H1 (cell line): ENCODE results near the gene PABPN1. TPM values are rescaled to one million over a fixed set of nuclear protein-coding genes. Genes with fewer than 3 reads are reported as not detected.

Experiments used
- CTCF ChIA-PET: fragments of 300-600 bp; sonication (Branson Sonifier 250); formaldehyde crosslinking; loops from one replicate; lab custom pipeline; 2021; ENCODE audit not compliant: partially characterized antibody; lab: Charles Lee
- POLR2A ChIA-PET: fragments of 300-600 bp; sonication (Branson Sonifier 250); formaldehyde crosslinking; loops from one replicate; lab custom pipeline; 2021; ENCODE audit warnings: inconsistent platforms; ENCODE audit not compliant: partially characterized antibody; lab: Charles Lee
- DNase-seq, 2 experiments: peaks; one replicate each; pipeline versions ENCODE4 v3.0.0 to v3.0.0-alpha.2; 2010 to 2022; ENCODE audit warnings: low spot score in 2 of 2, low read depth in 1 of 2, mixed read lengths in 1 of 2
- FAIRE-seq: peaks from 2 replicates; lab custom pipeline; 2011; peaks lifted over from hg19 to GRCh38; lab: Jason Lieb, UNC
- H2AFZ ChIP-seq: 2 replicates; pipeline ENCODE4 v1.8.1; 2012; ENCODE audit warnings: low read length, inconsistent platforms
- H2AK5ac ChIP-seq: 2 replicates; pipeline ENCODE4 v1.6.1; 2013; ENCODE audit warnings: low read depth, low read length
- H2BK120ac ChIP-seq: replicated peaks from 2 replicates; pipeline ENCODE3; 2013; ENCODE audit warnings: low read depth, low read length, inconsistent platforms
- H2BK12ac ChIP-seq: 2 replicates; pipeline ENCODE4 v1.6.1; 2013; ENCODE audit warnings: low read depth, low read length
- H2BK15ac ChIP-seq: 2 replicates; pipeline ENCODE4 v1.6.1; 2013; ENCODE audit warnings: low read length
- H2BK20ac ChIP-seq: 2 replicates; pipeline ENCODE4 v1.6.1; 2013; ENCODE audit warnings: low read length
- H2BK5ac ChIP-seq: 2 replicates; pipeline ENCODE4 v1.6.1; 2013; ENCODE audit warnings: low read depth, low read length
- H3K14ac ChIP-seq: 2 replicates; pipeline ENCODE4 v1.6.1; 2013; ENCODE audit warnings: inconsistent platforms; ENCODE audit not compliant: insufficient read length
- H3K18ac ChIP-seq: 2 replicates; pipeline ENCODE4 v1.6.1; 2013; ENCODE audit warnings: low read length; ENCODE audit errors: extremely low read depth
- H3K23ac ChIP-seq: 2 replicates; pipeline ENCODE4 v1.6.1; 2013; ENCODE audit warnings: inconsistent platforms; ENCODE audit not compliant: insufficient read length
- H3K23me2 ChIP-seq: 2 replicates; pipeline ENCODE4 v1.6.1; 2013; ENCODE audit warnings: low read depth, low read length
- H3K27ac ChIP-seq: 2 replicates; pipeline ENCODE4 v1.6.1; 2011; ENCODE audit warnings: low read depth, low read length, inconsistent platforms
- H3K27me3 ChIP-seq, 4 experiments: replicated peaks in 1 of 4; 1 replicate in 1 of 4; 2 replicates in 3 of 4; pipeline versions ENCODE4 v1.6.1 to v1.8.1; 2011 to 2013; ENCODE audit warnings: low read length in 3 of 4, mild to moderate bottlenecking in 3 of 4, inconsistent platforms in 2 of 4, mixed read lengths in 2 of 4, moderate library complexity in 1 of 4; ENCODE audit not compliant: control insufficient read depth in 3 of 4, insufficient read depth in 3 of 4; ENCODE audit errors: extremely low read depth in 1 of 4
- H3K36me3 ChIP-seq, 4 experiments: 2 replicates each; pipeline versions ENCODE4 v1.6.1 to v1.8.1; 2011 to 2013; ENCODE audit warnings: mild to moderate bottlenecking in 4 of 4, low read length in 3 of 4, moderate library complexity in 2 of 4, control low read depth in 1 of 4, inconsistent platforms in 1 of 4; ENCODE audit not compliant: insufficient read depth in 4 of 4, control insufficient read depth in 2 of 4
- H3K4ac ChIP-seq: replicated peaks from 2 replicates; pipeline ENCODE3; 2013; ENCODE audit warnings: low read length, low read depth, mixed read lengths, inconsistent platforms; ENCODE audit not compliant: insufficient read length
- H3K4me1 ChIP-seq, 4 experiments: replicated peaks in 1 of 4; 1 replicate in 1 of 4; 2 replicates in 3 of 4; pipeline versions ENCODE4 v1.6.1 to v1.8.1; 2011 to 2013; ENCODE audit warnings: low read length in 3 of 4, inconsistent platforms in 2 of 4, mixed read lengths in 1 of 4; ENCODE audit not compliant: insufficient read depth in 4 of 4, control insufficient read depth in 3 of 4
- H3K4me2 ChIP-seq, 2 experiments: 2 replicates each; pipeline versions ENCODE4 v1.6.1 to v1.8.1; 2011 to 2013; ENCODE audit warnings: low read depth in 2 of 2, low read length in 2 of 2, control low read depth in 1 of 2, inconsistent platforms in 1 of 2, mild to moderate bottlenecking in 1 of 2; ENCODE audit not compliant: insufficient read depth in 1 of 2
- H3K4me3 ChIP-seq, 4 experiments: fragments of 200-600, 300-600 bp in 1 of 4; sonication (generic), shearing (Covaris generic), sonication (Bioruptor Twin) in 1 of 4; 2 replicates each; pipeline versions ENCODE4 v1.5.1 to v1.8.1; 2011 to 2016; ENCODE audit warnings: low read length in 4 of 4, low read depth in 3 of 4, control low read depth in 2 of 4, inconsistent platforms in 2 of 4, mild to moderate bottlenecking in 2 of 4, mixed read lengths in 1 of 4, moderate library complexity in 1 of 4; ENCODE audit not compliant: insufficient read depth in 2 of 4; ENCODE audit errors: extremely low read depth in 1 of 4
- H3K56ac ChIP-seq: replicated peaks from 2 replicates; pipeline ENCODE3; 2013; ENCODE audit warnings: low read depth, mild to moderate bottlenecking, mixed read lengths, low read length, inconsistent platforms; ENCODE audit not compliant: insufficient read length
- H3K79me1 ChIP-seq: 2 replicates; pipeline ENCODE4 v1.6.1; 2013; ENCODE audit warnings: low read depth, low read length, control low read depth
- H3K79me2 ChIP-seq, 2 experiments: 2 replicates each; pipeline versions ENCODE4 v1.6.1 to v1.8.1; 2012 to 2013; ENCODE audit warnings: low read length in 2 of 2, mild to moderate bottlenecking in 2 of 2, inconsistent platforms in 1 of 2; ENCODE audit not compliant: insufficient read depth in 2 of 2, control insufficient read depth in 1 of 2
- H3K9ac ChIP-seq, 4 experiments: replicated peaks in 1 of 4; 1 replicate in 1 of 4; 2 replicates in 3 of 4; pipeline versions ENCODE4 v1.6.1 to v1.8.1; 2011 to 2013; ENCODE audit warnings: low read depth in 3 of 4, low read length in 3 of 4, control low read depth in 2 of 4, mild to moderate bottlenecking in 2 of 4, moderate library complexity in 2 of 4, inconsistent platforms in 1 of 4; ENCODE audit errors: extremely low read depth in 1 of 4
- H3K9me3 ChIP-seq, 2 experiments: 2 replicates each; pipeline versions ENCODE4 v1.6.1 to v1.8.1; 2012 to 2013; ENCODE audit warnings: mild to moderate bottlenecking in 2 of 2, moderate library complexity in 2 of 2, control low read depth in 1 of 2, inconsistent platforms in 1 of 2, low read depth in 1 of 2, low read length in 1 of 2, mixed read lengths in 1 of 2; ENCODE audit not compliant: insufficient read depth in 2 of 2
- H4K20me1 ChIP-seq, 2 experiments: replicated peaks in 1 of 2; 2 replicates each; pipeline versions ENCODE3 to v1.8.1; 2011 to 2013; ENCODE audit warnings: inconsistent platforms in 2 of 2, low read length in 2 of 2, mild to moderate bottlenecking in 1 of 2; ENCODE audit not compliant: insufficient read depth in 2 of 2, control insufficient read depth in 1 of 2
- H4K5ac ChIP-seq: 2 replicates; pipeline ENCODE4 v1.6.1; 2013; ENCODE audit warnings: low read length, low read depth, mixed read lengths, inconsistent platforms; ENCODE audit not compliant: insufficient read length
- H4K8ac ChIP-seq: 2 replicates; pipeline ENCODE4 v1.8.0; 2013; ENCODE audit warnings: mild to moderate bottlenecking, moderate library complexity, low read length, inconsistent platforms; ENCODE audit not compliant: insufficient read depth; ENCODE audit errors: extremely low read depth
- H4K91ac ChIP-seq: replicated peaks from 2 replicates; pipeline ENCODE3; 2013; ENCODE audit warnings: low read length, mixed read lengths, inconsistent platforms; ENCODE audit not compliant: insufficient read length
- CBX5 ChIP-seq: fragments of 300-800, 300-1000 bp; sonication (generic); IDR thresholded peaks from 2 replicates; pipeline ENCODE4 v1.7.1; 2016; ENCODE audit warnings: antibody characterized with exemption, low read length, low read depth
- CBX8 ChIP-seq: fragments of 300-800, 300-1000 bp; sonication (generic); IDR thresholded peaks from 2 replicates; pipeline ENCODE4 v1.7.1; 2016; ENCODE audit warnings: low read depth, low read length, borderline replicate concordance
- CHD1 ChIP-seq: IDR thresholded peaks from 2 replicates; pipeline ENCODE4 v1.6.1; 2012; ENCODE audit warnings: low read depth, low read length, improper control_type of control experiment
- CHD2 ChIP-seq: IDR thresholded peaks from 2 replicates; pipeline ENCODE4 v1.6.1; 2012; ENCODE audit warnings: low read length, improper control_type of control experiment
- FOSL1 ChIP-seq: IDR thresholded peaks from 2 replicates; pipeline ENCODE4 v1.6.1; 2011; ENCODE audit warnings: mild to moderate bottlenecking, low read depth, low read length, moderate library complexity; ENCODE audit not compliant: insufficient read depth
- MAFK ChIP-seq: IDR thresholded peaks from 2 replicates; pipeline ENCODE4 v1.6.1; 2012; ENCODE audit warnings: low read depth, mild to moderate bottlenecking, improper control_type of control experiment, low read length
- POLR2A ChIP-seq, 2 experiments: IDR thresholded peaks; 1 replicate in 1 of 2; 2 replicates in 1 of 2; pipeline ENCODE4 v1.6.1; 2011; ENCODE audit warnings: low read depth in 2 of 2, low read length in 2 of 2, mild to moderate bottlenecking in 2 of 2; ENCODE audit errors: control extremely low read depth in 1 of 2
- SIN3A ChIP-seq, 2 experiments: IDR thresholded peaks in 1 of 2; conservative IDR thresholded peaks in 1 of 2; 2 replicates each; pipeline ENCODE4 v1.6.1; 2011 to 2012; ENCODE audit warnings: low read length in 2 of 2, improper control_type of control experiment in 1 of 2, low read depth in 1 of 2, mild to moderate bottlenecking in 1 of 2
- TAF1 ChIP-seq: IDR thresholded peaks from 2 replicates; pipeline ENCODE4 v1.6.1; 2011; ENCODE audit warnings: mild to moderate bottlenecking, low read depth, low read length
- ZNF274 ChIP-seq: IDR thresholded peaks from 2 replicates; pipeline ENCODE4 v1.7.0; 2012; ENCODE audit warnings: low read length, borderline replicate concordance; ENCODE audit errors: extremely low read depth
- WGBS, 2 experiments: shearing (Covaris generic) in 1 of 2; methylation state at CpG; one replicate each; pipeline versions ENCODE4 v1.1.6 to v1.1.7; 2013 to 2015; ENCODE audit warnings: low lambda C conversion rate in 2 of 2, mixed read lengths in 2 of 2, inconsistent platforms in 1 of 2, low coverage in 1 of 2, missing lambda C conversion rate in 1 of 2; ENCODE audit not compliant: insufficient replicate concordance in 2 of 2, insufficient coverage in 1 of 2, insufficient read length in 1 of 2; ENCODE audit errors: extremely low coverage in 1 of 2, missing lambda C conversion rate in 1 of 2; 5-methylcytosine and 5-hydroxymethylcytosine counted together
- polyA plus RNA-seq, 7 experiments: library from polyadenylated mRNA; depleted of rRNA in 3 of 7; stranded (reverse) in 5 of 7; unstranded in 2 of 7; fragments of >200 nt in 5 of 7; fragments of 200-250 nt in 2 of 7; gene quantifications; 1 replicate in 5 of 7; 2 replicates in 1 of 7; 4 replicates in 1 of 7; pipeline versions ENCODE4 v1.2.1 to v1.2.3, GENCODE V29; 2011 to 2013; ENCODE audit warnings: missing spikeins in 2 of 7, mixed read lengths in 2 of 7
- total RNA-seq: library from RNA; stranded (reverse); fragmentation: NEBNext Ultra II Directional; extraction: Animal tissue kit (Norgen Biotek cat#: 25700); gene quantifications from 2 replicates; pipeline ENCODE4 v1.2.1, GENCODE V29; 2021
- TF ChIP-seq, protein P1 (sequence below): IDR thresholded peaks from 2 replicates; pipeline ENCODE4 v1.6.1; 2012; ENCODE audit warnings: inconsistent platforms
- TF ChIP-seq, protein P2 (sequence below): IDR thresholded peaks from 2 replicates; pipeline ENCODE4 v1.6.1; 2012; ENCODE audit warnings: low read length, inconsistent platforms

PABPN1 gene
- total and polyA plus RNA-seq, 2 of the 8 experiments (the other 6 are each of a cell fraction or from before 2014, with no cell fraction given), result 300 to 331 TPM

DNA sequence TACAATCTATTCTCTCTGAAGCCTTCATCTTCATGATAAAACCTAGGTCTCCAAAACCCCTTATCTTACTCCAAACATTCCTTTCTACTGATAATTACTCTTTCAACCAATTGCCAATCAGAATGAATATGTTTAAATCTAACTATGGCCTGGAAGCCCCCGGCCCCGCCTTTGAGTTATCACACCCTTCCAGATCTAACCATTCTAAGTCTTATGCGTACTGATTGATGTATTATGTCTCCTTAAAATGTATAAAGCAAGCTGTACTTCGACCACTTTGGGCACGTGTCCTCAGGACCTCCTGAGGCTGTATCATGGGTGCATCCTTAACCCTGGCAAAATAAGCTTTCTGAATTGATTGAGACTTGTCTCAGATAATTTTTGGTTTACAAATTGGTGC, 14.4 kb downstream of the PABPN1 start:
- CTCF ChIA-PET, result interaction anchor here (0.7 to 5.2 kb wide), 6 partner anchors 8 to 121 kb away, joined by 3 to 15 read pairs (median 4); no protein-coding TSS in a partner anchor
- H4K5ac ChIP-seq, result no peak overlapping the region
- no peak overlapping the region for H2BK12ac ChIP-seq
- H3K14ac ChIP-seq, result no peak overlapping the region
- H3K18ac ChIP-seq, result no peak overlapping the region
- no peak overlapping the region for H2BK120ac ChIP-seq
- POLR2A ChIA-PET, result interaction anchor here (1.4 to 4.5 kb wide), 4 partner anchors 9 to 31 kb away, joined by 3 to 25 read pairs (median 4); partner anchors contain the start of gene PABPN1
- H3K4me2 ChIP-seq, result no peak overlapping the region
- H2BK15ac ChIP-seq, result no peak overlapping the region
- no peak overlapping the region for H3K9ac ChIP-seq
- no peaks in the 10 kb centered on the region for H3K79me2 ChIP-seq
- H3K23ac ChIP-seq, result no peak overlapping the region
- H3K4me1 ChIP-seq, result no peaks in the 10 kb centered on the region
- FAIRE-seq (no peak), DNase-seq (no peak)
- 86% methylated on average over 5 of the region's 5 CpGs; no CpG with 5 or more reads in 1 of the 2 experiments for WGBS, 2 experiments
- H3K4ac ChIP-seq, result no peak overlapping the region
- no peaks in the 10 kb centered on the region for H3K79me1 ChIP-seq
- no peaks in the 10 kb centered on the region for H3K27me3 ChIP-seq
- H3K27ac ChIP-seq, result no peak overlapping the region
- H3K56ac ChIP-seq, result no peak overlapping the region
- no peaks in the 10 kb centered on the region for H4K20me1 ChIP-seq
- no peaks in the 10 kb centered on the region for H3K36me3 ChIP-seq
- H3K23me2 ChIP-seq, result no peaks in the 10 kb centered on the region
- H3K4me3 ChIP-seq, result no peak overlapping the region
- H4K91ac ChIP-seq, result no peak overlapping the region
- H2AFZ ChIP-seq, result no peak overlapping the region
- H2BK5ac ChIP-seq, result no peak overlapping the region
- H2AK5ac ChIP-seq, result no peak overlapping the region
- H3K9me3 ChIP-seq, result peaks cover 3 to 23% of the 10 kb centered on the region in 2 experiments
- no peak overlapping the region for H4K8ac ChIP-seq
- H2BK20ac ChIP-seq, result no peak overlapping the region
- TF ChIP-seq FOSL1, result no peak
- no peak for TF ChIP-seq CBX8
- TF ChIP-seq, protein P1, sequence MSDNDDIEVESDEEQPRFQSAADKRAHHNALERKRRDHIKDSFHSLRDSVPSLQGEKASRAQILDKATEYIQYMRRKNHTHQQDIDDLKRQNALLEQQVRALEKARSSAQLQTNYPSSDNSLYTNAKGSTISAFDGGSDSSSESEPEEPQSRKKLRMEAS, result no peak
- no peak for TF ChIP-seq TAF1
- TF ChIP-seq SIN3A (conservative IDR thresholded peaks at IDR 0.05 in 1 of 2, IDR thresholded peaks at IDR 0.05 in 1 of 2; ENCODE audit: low read depth in 1 of 2, low read length in 2 of 2), result no peak
- TF ChIP-seq CHD2, result no peak
- no peak for TF ChIP-seq CBX5
- TF ChIP-seq, protein P2, sequence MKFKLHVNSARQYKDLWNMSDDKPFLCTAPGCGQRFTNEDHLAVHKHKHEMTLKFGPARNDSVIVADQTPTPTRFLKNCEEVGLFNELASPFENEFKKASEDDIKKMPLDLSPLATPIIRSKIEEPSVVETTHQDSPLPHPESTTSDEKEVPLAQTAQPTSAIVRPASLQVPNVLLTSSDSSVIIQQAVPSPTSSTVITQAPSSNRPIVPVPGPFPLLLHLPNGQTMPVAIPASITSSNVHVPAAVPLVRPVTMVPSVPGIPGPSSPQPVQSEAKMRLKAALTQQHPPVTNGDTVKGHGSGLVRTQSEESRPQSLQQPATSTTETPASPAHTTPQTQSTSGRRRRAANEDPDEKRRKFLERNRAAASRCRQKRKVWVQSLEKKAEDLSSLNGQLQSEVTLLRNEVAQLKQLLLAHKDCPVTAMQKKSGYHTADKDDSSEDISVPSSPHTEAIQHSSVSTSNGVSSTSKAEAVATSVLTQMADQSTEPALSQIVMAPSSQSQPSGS, result no peak
- TF ChIP-seq CHD1, result no peak
- no peak for TF ChIP-seq POLR2A (IDR thresholded peaks at IDR 0.05; ENCODE audit: control extremely low read depth in 1 of 2, low read depth in 2 of 2, low read length in 2 of 2)
- no peak for TF ChIP-seq MAFK
- TF ChIP-seq ZNF274, result no peak
